NCI-H1048 (cell line): ENCODE results near the gene ZNF577.

ENCODE experiments used
- DNase-seq: peaks from one replicate; lab custom pipeline; 2025; lab: John Stamatoyannopoulos, UW

Gene ZNF577

GRCh38 chr19:51861870-51862622, 25.7 kb downstream of the ZNF577 start:
- no peak for DNase-seq

GRCh38 chr19:51837145-51837544, 50.6 kb downstream of the ZNF577 start:
- no peak for DNase-seq

- DNase-seq, result no peak
These were observed 57.5 kb downstream of the ZNF577 start for GRCh38 chr19:51830274-51830673.

- DNase-seq, result no peak
These were observed 63.3 kb downstream of the ZNF577 start for GRCh38 chr19:51824281-51825005.

- no peak for DNase-seq
These were observed 64.8 kb downstream of the ZNF577 start for GRCh38 chr19:51822946-51823345.

- no peak for DNase-seq
These were observed 65.4 kb downstream of the ZNF577 start for GRCh38 chr19:51822325-51822724.

- DNase-seq, result no peak
These were observed 65.8 kb downstream of the ZNF577 start for GRCh38 chr19:51821921-51822320.

GRCh38 chr19:51821456-51821855, 66.3 kb downstream of the ZNF577 start:
- no peak for DNase-seq
